ENCODE results near the gene FUT3.

FUT3 gene

GRCh38 chr19:5803441-5803751 is 47.9 kb downstream of the FUT3 start:
- no peak for DNase-seq (ENCODE audit: low read depth in 2 of 2, low spot score in 1 of 2)

DNA sequence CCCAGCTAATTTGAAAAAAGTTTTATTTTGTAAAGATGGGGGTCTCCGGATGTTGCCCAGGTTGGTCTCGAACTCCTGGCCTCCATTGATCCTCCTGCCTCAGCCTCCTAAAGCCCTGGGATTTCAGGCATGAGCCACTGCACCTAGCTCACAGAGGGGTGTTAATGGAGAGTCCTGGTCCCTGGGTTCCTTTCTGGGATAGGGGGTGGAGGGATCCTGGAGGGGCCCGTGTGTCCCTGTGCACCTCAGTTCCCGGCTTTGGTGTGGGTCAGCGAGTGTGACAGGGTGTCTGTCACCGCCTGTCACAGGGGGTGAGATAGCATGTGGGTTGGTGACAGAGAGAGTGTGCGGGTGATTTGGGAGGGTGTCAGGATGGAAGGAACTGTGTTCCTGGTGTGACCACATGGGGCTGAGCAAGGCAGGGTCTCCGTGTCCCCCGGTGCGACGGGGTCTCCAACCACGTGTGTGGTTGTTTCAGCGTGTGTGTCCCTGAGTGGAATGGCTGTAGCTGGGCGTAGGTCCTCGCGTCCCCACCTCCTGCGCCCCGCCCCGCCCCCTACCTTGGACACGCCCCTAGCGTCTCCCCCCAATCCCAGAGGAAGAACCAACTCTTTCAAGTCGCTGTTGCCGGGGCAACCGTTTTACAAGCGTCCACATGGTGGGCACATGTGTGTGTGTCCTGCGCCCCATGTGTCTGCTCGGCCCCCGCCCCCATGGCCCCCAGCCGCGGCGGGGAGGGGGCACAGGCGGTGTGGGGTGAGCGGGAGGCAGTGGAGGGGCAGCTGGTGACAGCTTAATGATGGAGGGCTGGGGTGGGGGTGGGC is 49.2 kb downstream of the FUT3 start:
- DNase-seq (ENCODE audit: low read depth in 2 of 2, low spot score in 1 of 2), result no peak

DNA sequence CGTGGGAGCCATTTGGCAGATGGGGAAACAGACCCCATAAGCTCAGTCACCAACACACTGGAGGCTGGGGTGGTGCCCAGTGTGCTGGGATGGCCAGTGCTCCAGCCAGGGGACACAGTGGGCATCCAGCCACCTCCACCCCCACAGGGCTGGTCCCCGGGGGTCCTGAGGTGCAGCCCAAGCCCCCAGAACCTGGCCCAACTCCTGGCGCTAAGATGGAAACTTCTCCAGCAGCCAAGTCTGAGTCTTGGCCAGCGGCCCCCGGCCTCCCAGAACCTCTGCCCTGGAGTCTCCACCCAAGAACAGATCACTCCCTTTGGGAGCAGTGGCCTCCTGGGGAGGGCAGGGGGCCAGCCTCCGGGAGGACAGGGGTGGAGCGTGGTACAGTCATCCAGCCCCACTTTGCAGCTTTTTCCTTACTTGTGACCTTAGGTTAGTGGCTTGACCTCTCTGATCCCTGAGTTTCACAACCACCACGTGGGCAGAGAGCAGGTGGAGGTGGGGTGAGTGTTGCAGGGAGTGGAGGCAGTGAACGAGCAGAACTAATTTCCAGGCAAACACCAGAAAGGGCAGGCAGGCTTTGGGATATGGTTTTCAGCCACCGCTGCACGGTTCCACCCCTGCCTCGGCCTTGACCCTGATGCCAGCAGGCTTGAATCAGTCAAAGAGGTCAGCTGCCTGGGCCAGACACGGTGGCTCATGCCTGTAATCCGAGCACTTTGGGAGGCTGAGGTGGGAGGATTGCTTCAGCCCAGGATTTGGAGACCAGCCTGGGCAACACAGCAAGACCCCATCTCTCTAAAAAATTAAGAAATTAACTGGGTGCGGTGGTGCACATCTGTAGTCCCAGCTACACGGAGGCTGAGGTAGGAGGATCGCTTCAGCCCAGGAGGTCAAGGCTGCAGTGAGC is 50.6 kb downstream of the FUT3 start:
- DNase-seq (ENCODE audit: low read depth in 2 of 2, low spot score in 1 of 2), result no peak

- DNase-seq (ENCODE audit: low read depth in 2 of 2, low spot score in 1 of 2), result no peak
Observed at GRCh38 chr19:5799247-5800241, 51.7 kb downstream of the FUT3 start.

- DNase-seq (ENCODE audit: low read depth in 2 of 2, low spot score in 1 of 2), result no peak
Observed at GRCh38 chr19:5798244-5798643, 53.0 kb downstream of the FUT3 start.

DNA sequence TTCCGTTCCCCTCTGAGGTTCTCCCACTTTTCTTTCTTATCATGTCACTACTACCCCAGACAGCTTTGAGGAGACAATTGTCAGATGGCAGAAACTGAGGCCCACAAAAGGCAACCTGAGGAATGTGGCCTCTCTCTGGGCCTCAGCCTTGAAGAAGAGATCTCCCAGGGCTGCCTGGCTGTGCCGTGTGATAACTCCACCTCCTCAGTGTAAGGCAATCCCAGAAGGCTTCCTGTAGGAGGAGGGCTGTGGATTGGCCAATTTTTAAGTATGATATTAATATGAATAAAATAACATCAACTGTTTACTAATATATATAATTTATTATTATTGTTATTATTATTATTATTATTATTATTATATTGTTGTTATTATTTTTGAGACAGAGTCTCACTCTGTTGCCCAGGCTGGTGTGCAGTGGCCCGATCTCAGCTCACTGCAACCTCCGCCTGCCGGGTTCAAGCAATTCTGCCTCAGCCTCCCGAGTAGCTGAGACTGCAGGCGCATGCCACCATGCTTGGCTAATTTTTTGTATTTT is 55.8 kb downstream of the FUT3 start:
- DNase-seq (ENCODE audit: low read depth in 2 of 2, low spot score in 1 of 2), result no peak

DNA sequence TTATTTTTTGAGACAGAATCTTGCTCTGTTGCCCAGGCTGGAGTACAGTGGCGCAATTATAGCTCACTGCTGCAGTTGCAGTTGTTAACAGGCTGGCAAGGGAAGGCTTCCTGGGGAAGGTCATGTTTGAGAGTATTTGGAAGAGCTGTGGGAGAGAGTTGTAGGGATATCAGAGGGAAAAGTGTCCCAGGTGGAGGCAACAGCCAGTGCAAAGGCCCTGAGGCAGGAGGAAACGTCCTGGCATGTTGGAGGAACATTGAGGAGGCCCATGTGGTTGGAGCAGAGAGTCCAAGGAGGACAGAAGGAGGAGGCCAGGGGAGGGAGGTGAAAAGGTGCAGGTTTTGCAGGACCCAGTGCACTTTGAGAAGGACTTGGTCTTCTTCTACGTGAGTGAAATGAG is 58.1 kb downstream of the FUT3 start:
- no peak for DNase-seq (ENCODE audit: low read depth in 2 of 2, low spot score in 1 of 2)
